WTC11 (cell line): ENCODE data around the gene PIK3CG.

Source experiments
- CBFB ChIP-seq: sonication (generic); formaldehyde crosslinking; IDR thresholded peaks from 2 replicates; pipeline ENCODE4 v1.8.1; 2022; ENCODE audit warnings: mild to moderate bottlenecking, low read depth, missing genetic modification reagents
- FOXJ3 ChIP-seq: sonication (generic); formaldehyde crosslinking; IDR thresholded peaks from 2 replicates; pipeline ENCODE4 v1.9.0; 2021; ENCODE audit warnings: missing genetic modification reagents, mild to moderate bottlenecking, borderline replicate concordance
- NR2C2 ChIP-seq: sonication (generic); formaldehyde crosslinking; IDR thresholded peaks from 2 replicates; pipeline ENCODE4 v1.8.0; 2022; ENCODE audit warnings: mild to moderate bottlenecking, missing genetic modification reagents
- RELA ChIP-seq: sonication (generic); formaldehyde crosslinking; IDR thresholded peaks from 2 replicates; pipeline ENCODE4 v1.8.1; 2022; ENCODE audit warnings: missing genetic modification reagents, mild to moderate bottlenecking, borderline replicate concordance
- TF ChIP-seq, protein P1 (sequence below): fragments of 200-600 bp; IDR thresholded peaks from 2 replicates; pipeline ENCODE4 v1.8.0; 2022; ENCODE audit warnings: antibody characterized with exemption
- TF ChIP-seq, protein P2 (sequence below): sonication (generic); formaldehyde crosslinking; IDR thresholded peaks from 2 replicates; pipeline ENCODE4 v1.8.1; 2022; ENCODE audit warnings: low read depth, missing genetic modification reagents, borderline replicate concordance

DNA sequence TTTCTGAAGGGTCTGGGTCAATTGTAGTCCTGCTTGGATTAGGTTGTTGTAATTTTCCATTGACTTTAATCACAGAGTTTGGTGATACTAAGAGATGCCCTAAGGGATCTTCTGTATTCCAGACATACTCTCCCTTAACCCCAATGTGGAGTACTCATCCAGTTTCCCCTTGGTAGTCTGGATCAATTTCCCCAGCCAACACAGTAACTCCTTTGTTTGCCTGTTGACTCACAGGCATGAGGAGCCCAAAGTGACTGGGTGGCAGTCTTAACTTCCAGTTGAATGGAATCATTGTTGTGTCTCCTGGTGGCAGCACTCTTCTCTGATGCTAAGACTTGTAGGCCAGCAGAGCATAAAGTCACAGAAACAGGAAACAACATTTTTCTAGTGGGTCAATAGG is 41.5 kb upstream of the PIK3CG start:
- TF ChIP-seq, protein P1, sequence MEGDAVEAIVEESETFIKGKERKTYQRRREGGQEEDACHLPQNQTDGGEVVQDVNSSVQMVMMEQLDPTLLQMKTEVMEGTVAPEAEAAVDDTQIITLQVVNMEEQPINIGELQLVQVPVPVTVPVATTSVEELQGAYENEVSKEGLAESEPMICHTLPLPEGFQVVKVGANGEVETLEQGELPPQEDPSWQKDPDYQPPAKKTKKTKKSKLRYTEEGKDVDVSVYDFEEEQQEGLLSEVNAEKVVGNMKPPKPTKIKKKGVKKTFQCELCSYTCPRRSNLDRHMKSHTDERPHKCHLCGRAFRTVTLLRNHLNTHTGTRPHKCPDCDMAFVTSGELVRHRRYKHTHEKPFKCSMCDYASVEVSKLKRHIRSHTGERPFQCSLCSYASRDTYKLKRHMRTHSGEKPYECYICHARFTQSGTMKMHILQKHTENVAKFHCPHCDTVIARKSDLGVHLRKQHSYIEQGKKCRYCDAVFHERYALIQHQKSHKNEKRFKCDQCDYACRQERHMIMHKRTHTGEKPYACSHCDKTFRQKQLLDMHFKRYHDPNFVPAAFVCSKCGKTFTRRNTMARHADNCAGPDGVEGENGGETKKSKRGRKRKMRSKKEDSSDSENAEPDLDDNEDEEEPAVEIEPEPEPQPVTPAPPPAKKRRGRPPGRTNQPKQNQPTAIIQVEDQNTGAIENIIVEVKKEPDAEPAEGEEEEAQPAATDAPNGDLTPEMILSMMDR: no peak
- TF ChIP-seq, protein P2, sequence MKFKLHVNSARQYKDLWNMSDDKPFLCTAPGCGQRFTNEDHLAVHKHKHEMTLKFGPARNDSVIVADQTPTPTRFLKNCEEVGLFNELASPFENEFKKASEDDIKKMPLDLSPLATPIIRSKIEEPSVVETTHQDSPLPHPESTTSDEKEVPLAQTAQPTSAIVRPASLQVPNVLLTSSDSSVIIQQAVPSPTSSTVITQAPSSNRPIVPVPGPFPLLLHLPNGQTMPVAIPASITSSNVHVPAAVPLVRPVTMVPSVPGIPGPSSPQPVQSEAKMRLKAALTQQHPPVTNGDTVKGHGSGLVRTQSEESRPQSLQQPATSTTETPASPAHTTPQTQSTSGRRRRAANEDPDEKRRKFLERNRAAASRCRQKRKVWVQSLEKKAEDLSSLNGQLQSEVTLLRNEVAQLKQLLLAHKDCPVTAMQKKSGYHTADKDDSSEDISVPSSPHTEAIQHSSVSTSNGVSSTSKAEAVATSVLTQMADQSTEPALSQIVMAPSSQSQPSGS (CRISPR knock-in tag): no peak
- TF ChIP-seq RELA (no peak), NR2C2 (CRISPR knock-in tag) (no peak), FOXJ3 (CRISPR knock-in tag) (no peak), CBFB (CRISPR knock-in tag) (no peak)
